HCT116 (cell line): ENCODE measurements around the gene CACNB1. TPM values are rescaled to one million over a fixed set of nuclear protein-coding genes. Genes with fewer than 3 reads are reported as not detected.

Experiments
- ATAC-seq: fragments of 200-7000 bp; cut with Tn5 transposase; 2 replicates; pipeline ENCODE4 v1.9.1; 2020; ENCODE audit warnings: mild to moderate bottlenecking, moderate library complexity
- BruUV-seq: library from RNA; stranded (reverse); fragments of 400-500 nt; replicated peaks from 2 replicates; lab custom pipeline; 2021; lab: Mats Ljungman, UMichigan
- CTCF ChIA-PET: fragments of 300-600 bp; sonication (Branson Sonifier 250); formaldehyde crosslinking; loops from one replicate; lab custom pipeline; 2021; ENCODE audit warnings: antibody characterized with exemption; lab: Charles Lee
- POLR2A ChIA-PET: fragments of 300-600, 350-600 bp; sonication (Branson Sonifier 250); formaldehyde crosslinking; loops from one replicate; lab custom pipeline; 2021; ENCODE audit warnings: antibody characterized with exemption; lab: Charles Lee
- RAD21 ChIA-PET, 2 experiments: fragments of 300-600 bp; sonication (Branson Sonifier 250); formaldehyde crosslinking; loops; one replicate each; lab custom pipeline; 2023; ENCODE audit warnings: low total read pairs in 2 of 2; ENCODE audit not compliant: uncharacterized antibody in 2 of 2, unreplicated experiment in 2 of 2, low non-redundant PET in 1 of 2; lab: Charles Lee
- DNase-seq: peaks from one replicate; pipeline ENCODE4 v3.0.0-alpha.2; 2010; ENCODE audit warnings: low read depth, low spot score
- H2AFZ ChIP-seq: fragments of 200-600 bp; shearing (Covaris generic), sonication (generic); 2 replicates; pipeline ENCODE4 v1.6.1; 2017; ENCODE audit warnings: low read depth, mixed run types, mixed read lengths, antibody characterized with exemption, low read length; ENCODE audit not compliant: poor library complexity, severe bottlenecking
- H3K27ac ChIP-seq: 2 replicates; pipeline ENCODE4 v1.5.1; 2012; ENCODE audit warnings: low read depth, low read length
- H3K27me3 ChIP-seq: fragments of 200-600 bp; sonication (generic); 2 replicates; pipeline ENCODE4 v1.6.1; 2016; ENCODE audit warnings: mixed run types, low read length, mixed read lengths; ENCODE audit not compliant: insufficient read depth
- H3K36me3 ChIP-seq, 2 experiments: fragments of 200-500 bp in 1 of 2; fragments of 200-600 bp in 1 of 2; sonication (Bioruptor generic) in 1 of 2; sonication (generic) in 1 of 2; 2 replicates each; pipeline versions ENCODE4 v1.5.1 to v1.6.1; 2014 to 2016; ENCODE audit warnings: low read length in 2 of 2, inconsistent platforms in 1 of 2, mixed read lengths in 1 of 2, mixed run types in 1 of 2; ENCODE audit not compliant: insufficient read depth in 2 of 2, control insufficient read depth in 1 of 2
- H3K4me1 ChIP-seq, 2 experiments: fragments of 200-600 bp in 1 of 2; sonication (generic) in 1 of 2; 2 replicates each; pipeline versions ENCODE4 v1.5.1 to v1.6.1; 2012 to 2017; ENCODE audit warnings: low read length in 2 of 2, inconsistent platforms in 1 of 2, mild to moderate bottlenecking in 1 of 2, mixed read lengths in 1 of 2, mixed run types in 1 of 2, moderate library complexity in 1 of 2; ENCODE audit not compliant: insufficient read depth in 2 of 2, control insufficient read depth in 1 of 2
- H3K4me2 ChIP-seq: fragments of 200-600 bp; sonication (generic); 2 replicates; pipeline ENCODE4 v1.6.1; 2017; ENCODE audit warnings: mixed run types, low read length, mixed read lengths
- H3K4me3 ChIP-seq, 2 experiments: fragments of 200-600 bp in 1 of 2; sonication (generic) in 1 of 2; replicated peaks in 1 of 2; 2 replicates each; pipeline ENCODE4 v1.5.1; 2011 to 2016; ENCODE audit warnings: low read length in 2 of 2, control low read depth in 1 of 2, low read depth in 1 of 2, mild to moderate bottlenecking in 1 of 2, mixed read lengths in 1 of 2, mixed run types in 1 of 2
- H3K79me2 ChIP-seq: fragments of 200-600 bp; sonication (generic); 2 replicates; pipeline ENCODE4 v1.6.1; 2017; ENCODE audit warnings: mild to moderate bottlenecking, mixed run types, low read length, moderate library complexity, mixed read lengths; ENCODE audit not compliant: insufficient read depth
- H3K9ac ChIP-seq: fragments of 200-600 bp; sonication (generic); 2 replicates; pipeline ENCODE4 v1.6.1; 2016; ENCODE audit warnings: low read length, mixed read lengths
- H3K9me2 ChIP-seq: fragments of 200-600 bp; sonication (generic), shearing (Covaris generic); 2 replicates; pipeline ENCODE4 v1.6.1; 2017; ENCODE audit warnings: mixed run types, mild to moderate bottlenecking, moderate library complexity; ENCODE audit not compliant: insufficient read depth
- H3K9me3 ChIP-seq, 2 experiments: fragments of 200-500 bp in 1 of 2; fragments of 200-600 bp in 1 of 2; sonication (Bioruptor generic) in 1 of 2; sonication (generic) in 1 of 2; 2 replicates each; pipeline ENCODE4 v1.6.1; 2014 to 2017; ENCODE audit warnings: low read length in 2 of 2, mixed read lengths in 2 of 2, inconsistent platforms in 1 of 2, low read depth in 1 of 2, mild to moderate bottlenecking in 1 of 2, mixed run types in 1 of 2, moderate library complexity in 1 of 2; ENCODE audit not compliant: control insufficient read depth in 1 of 2, insufficient read depth in 1 of 2
- H4K20me1 ChIP-seq: fragments of 200-600 bp; sonication (generic), shearing (Covaris generic); 2 replicates; pipeline ENCODE4 v1.6.1; 2017; ENCODE audit warnings: mixed run types, mild to moderate bottlenecking, moderate library complexity; ENCODE audit not compliant: insufficient read depth
- ATF3 ChIP-seq: IDR thresholded peaks from 2 replicates; pipeline ENCODE4 v1.6.1; 2012
- CEBPB ChIP-seq: IDR thresholded peaks from 2 replicates; pipeline ENCODE4 v1.6.1; 2012; ENCODE audit warnings: low read depth
- EZH2phosphoT487 ChIP-seq: fragments of 200-600 bp; IDR thresholded peaks from 2 replicates; pipeline ENCODE4 v1.6.1; 2018; ENCODE audit warnings: antibody characterized with exemption, borderline replicate concordance
- MAX ChIP-seq: IDR thresholded peaks from 2 replicates; pipeline ENCODE4 v1.6.1; 2012
- POLR2A ChIP-seq: IDR thresholded peaks from 2 replicates; pipeline ENCODE4 v1.7.0; 2011; ENCODE audit warnings: borderline replicate concordance; ENCODE audit not compliant: insufficient read depth, insufficient read length; ENCODE audit errors: extremely low read depth
- POLR2AphosphoS5 ChIP-seq: IDR thresholded peaks from 2 replicates; pipeline ENCODE4 v1.6.1; 2011; ENCODE audit warnings: mild to moderate bottlenecking, low read depth, low read length, moderate library complexity
- RAD21 ChIP-seq: IDR thresholded peaks from 2 replicates; pipeline ENCODE4 v1.6.1; 2012; ENCODE audit warnings: low read depth, mild to moderate bottlenecking
- REST ChIP-seq: IDR thresholded peaks from 2 replicates; pipeline ENCODE4 v1.6.1; 2012; ENCODE audit warnings: low read depth
- SP1 ChIP-seq: IDR thresholded peaks from 2 replicates; pipeline ENCODE4 v1.6.1; 2012; ENCODE audit warnings: low read depth
- SRF ChIP-seq: IDR thresholded peaks from 2 replicates; pipeline ENCODE4 v1.6.1; 2012; ENCODE audit warnings: low read depth
- TCF7L2 ChIP-seq: IDR thresholded peaks from 2 replicates; pipeline ENCODE4 v1.7.0; 2011; ENCODE audit warnings: borderline replicate concordance, inconsistent platforms; ENCODE audit not compliant: insufficient read depth, insufficient read length; ENCODE audit errors: extremely low read depth
- YY1 ChIP-seq: IDR thresholded peaks from 2 replicates; pipeline ENCODE4 v1.6.1; 2011; ENCODE audit warnings: low read length, low read depth, moderate library complexity, mild to moderate bottlenecking; ENCODE audit not compliant: insufficient replicate concordance; ENCODE audit errors: extremely low read depth
- ZBTB33 ChIP-seq: IDR thresholded peaks from 2 replicates; pipeline ENCODE4 v1.6.1; 2011; ENCODE audit warnings: mild to moderate bottlenecking, low read length, moderate library complexity; ENCODE audit not compliant: insufficient replicate concordance; ENCODE audit errors: extremely low read depth
- ZFX ChIP-seq: fragments of 450-650 bp; IDR thresholded peaks from 2 replicates; pipeline ENCODE4 v1.6.1; 2017
- ZNF274 ChIP-seq: fragments of 200-500 bp; sonication (Bioruptor generic); IDR thresholded peaks from 2 replicates; pipeline ENCODE4 v1.6.1; 2014; ENCODE audit warnings: mild to moderate bottlenecking, low read depth, low read length, inconsistent platforms
- intact Hi-C: fragments of 100-400 bp; cut with micrococcal nuclease; formaldehyde crosslinking; loops from 2 replicates; pipeline ENCODE4 v1.10.0; 2022
- total RNA-seq: library from RNA; stranded (reverse); gene quantifications from one replicate; pipeline ENCODE4 v1.2.1, GENCODE V29; 2021; ENCODE audit not compliant: unreplicated experiment

Gene CACNB1
- total RNA-seq, 1 experiment from 2014 or later = 13.0 TPM

- TF ChIP-seq REST (no peak), ATF3 (no peak)
- TF ChIP-seq, all 23 proteins: peak for 0
These were observed 14.4 kb downstream of the CACNB1 start (continued) for GRCh38 chr17:39183045-39183444.

- Histone ChIP-seq H3K9ac (no peak overlapping the region), H3K4me2 (no peak overlapping the region), H2AFZ (no peak overlapping the region), H3K4me1 (peaks cover 5 to 15% of the 10 kb centered on the region in 2 experiments; a peak in 3 of 4 replicates), H4K20me1 (no peaks in the 10 kb centered on the region), H3K27me3 (no peaks in the 10 kb centered on the region), H3K79me2 (no peaks in the 10 kb centered on the region), H3K9me2 (no peaks in the 10 kb centered on the region), H3K27ac (no peak overlapping the region), H3K9me3 (no peaks in the 10 kb centered on the region), H3K4me3 (no peak overlapping the region), H3K36me3 (peaks cover 6 to 25% of the 10 kb centered on the region in 2 experiments; a peak in 3 of 4 replicates)
- TF ChIP-seq MAX = no peak
- no peak for TF ChIP-seq ZNF274
- no peak for TF ChIP-seq REST
- no peak for TF ChIP-seq TCF7L2
- no peak for TF ChIP-seq EZH2phosphoT487
- no peak for TF ChIP-seq POLR2AphosphoS5
- no peak for TF ChIP-seq SRF
- TF ChIP-seq CEBPB = no peak
- TF ChIP-seq SP1 = no peak
- TF ChIP-seq ATF3 = no peak
- no peak for TF ChIP-seq YY1
- no peak for TF ChIP-seq ZFX
- no peak for TF ChIP-seq RAD21
- TF ChIP-seq ZBTB33 = no peak
- no peak for TF ChIP-seq POLR2A
- ATAC-seq (no peak), DNase-seq (no peak)
- ChIA-PET CTCF (no interaction called here), POLR2A (no interaction called here), RAD21 (no interaction called here)
- BruUV-seq = no TSS peak
- intact Hi-C loops = no loop called here
These were observed 16.2 kb downstream of the CACNB1 start for GRCh38 chr17:39181303-39181702.
